IPS DF 6.9 (cell line): ENCODE results near the gene MAPT.
"Not testable (repeated sequence)": the region's sequence is repeated elsewhere in the genome, so short reads cannot be mapped to it uniquely, and the experiment has no call there.

Experiments used
- DNase-seq: peaks from one replicate; pipeline ENCODE4 v3.0.0-alpha.2; 2013; ENCODE audit warnings: low read depth, low spot score
- H3K27ac ChIP-seq: one replicate; pipeline ENCODE4 v1.5.1; 2013; ENCODE audit warnings: low read length, control low read depth
- H3K27me3 ChIP-seq: 2 replicates; pipeline ENCODE4 v1.6.1; 2013; ENCODE audit warnings: mild to moderate bottlenecking, low read length; ENCODE audit not compliant: control insufficient read depth, insufficient read depth
- H3K36me3 ChIP-seq: 2 replicates; pipeline ENCODE4 v1.6.1; 2013; ENCODE audit warnings: low read length; ENCODE audit not compliant: control insufficient read depth, insufficient read depth
- H3K4me1 ChIP-seq: 2 replicates; pipeline ENCODE4 v1.6.1; 2013; ENCODE audit warnings: low read length; ENCODE audit not compliant: control insufficient read depth, insufficient read depth
- H3K4me3 ChIP-seq: 2 replicates; pipeline ENCODE4 v1.5.1; 2013; ENCODE audit warnings: mild to moderate bottlenecking, low read length
- H3K9me3 ChIP-seq: 2 replicates; pipeline ENCODE4 v1.6.1; 2013; ENCODE audit warnings: low read length, inconsistent platforms; ENCODE audit not compliant: control insufficient read depth, insufficient read depth
- WGBS: extraction: QIAGEN DNeasy Blood & Tissue Kit; methylation state at CpG from one replicate; pipeline ENCODE4 v1.1.7; 2013; ENCODE audit warnings: mixed read lengths, missing lambda C conversion rate; ENCODE audit not compliant: insufficient read length, insufficient coverage; 5-methylcytosine and 5-hydroxymethylcytosine counted together

MAPT gene

DNA sequence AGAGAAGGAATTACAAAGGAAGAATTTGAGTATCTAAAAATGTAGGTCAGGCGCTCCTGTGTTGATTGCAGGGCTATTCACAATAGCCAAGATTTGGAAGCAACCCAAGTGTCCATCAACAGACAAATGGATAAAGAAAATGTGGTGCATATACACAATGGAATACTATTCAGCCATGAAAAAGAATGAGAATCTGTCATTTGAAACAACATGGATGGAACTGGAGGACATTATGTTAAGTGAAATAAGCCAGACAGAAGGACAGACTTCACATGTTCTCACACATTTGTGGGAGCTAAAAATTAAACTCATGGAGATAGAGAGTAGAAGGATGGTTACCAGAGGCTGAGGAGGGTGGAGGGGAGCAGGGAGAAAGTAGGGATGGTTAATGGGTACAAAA lies 111.7 kb downstream of the MAPT start:
- DNase-seq, H3K27me3 ChIP-seq, H3K36me3 ChIP-seq, H3K4me1 ChIP-seq, H3K9me3 ChIP-seq, H3K27ac ChIP-seq, H3K4me3 ChIP-seq: not testable (repeated sequence)
- WGBS, result no CpG with 5 or more reads among the region's 1 CpG

DNA sequence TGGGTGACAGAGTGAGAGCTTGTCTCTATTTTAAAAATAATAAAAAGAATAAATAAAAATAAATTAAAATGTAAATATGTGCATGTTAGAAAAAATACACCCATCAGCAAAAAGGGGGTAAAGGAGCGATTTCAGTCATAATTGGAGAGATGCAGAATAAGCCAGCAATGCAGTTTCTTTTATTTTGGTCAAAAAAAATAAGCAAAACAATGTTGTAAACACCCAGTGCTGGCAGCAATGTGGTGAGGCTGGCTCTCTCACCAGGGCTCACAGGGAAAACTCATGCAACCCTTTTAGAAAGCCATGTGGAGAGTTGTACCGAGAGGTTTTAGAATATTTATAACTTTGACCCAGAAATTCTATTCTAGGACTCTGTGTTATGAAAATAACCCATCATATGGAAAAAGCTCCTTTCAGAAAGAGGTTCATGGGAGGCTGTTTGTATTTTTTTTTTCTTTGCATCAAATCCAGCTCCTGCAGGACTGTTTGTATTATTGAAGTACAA lies 113.2 kb downstream of the MAPT start:
- H3K27ac ChIP-seq, result no peak overlapping the region
- H3K4me1 ChIP-seq, result no peaks in the 10 kb centered on the region
- no peaks in the 10 kb centered on the region for H3K27me3 ChIP-seq
- no peaks in the 10 kb centered on the region for H3K9me3 ChIP-seq
- DNase-seq, result no peak
- no peaks in the 10 kb centered on the region for H3K36me3 ChIP-seq
- no peak overlapping the region for H3K4me3 ChIP-seq
- no CpG with 5 or more reads among the region's 2 CpGs for WGBS

DNA sequence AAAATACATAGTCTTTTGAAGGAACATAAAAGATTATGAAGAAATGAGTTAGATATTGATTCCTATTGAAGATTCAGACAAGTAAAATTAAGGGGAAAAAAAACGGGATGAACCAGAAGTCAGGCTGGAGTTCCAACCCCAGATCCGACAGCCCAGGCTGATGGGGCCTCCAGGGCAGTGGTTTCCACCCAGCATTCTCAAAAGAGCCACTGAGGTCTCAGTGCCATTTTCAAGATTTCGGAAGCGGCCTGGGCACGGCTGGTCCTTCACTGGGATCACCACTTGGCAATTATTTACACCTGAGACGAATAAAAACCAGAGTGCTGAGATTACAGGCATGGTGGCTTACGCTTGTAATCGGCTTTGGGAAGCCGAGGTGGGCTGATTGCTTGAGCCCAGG lies 114.2 kb downstream of the MAPT start:
- Histone ChIP-seq H3K27me3 (no peaks in the 10 kb centered on the region), H3K9me3 (no peaks in the 10 kb centered on the region), H3K4me3 (no peak overlapping the region), H3K36me3 (no peaks in the 10 kb centered on the region), H3K4me1 (no peaks in the 10 kb centered on the region), H3K27ac (no peak overlapping the region)
- no peak for DNase-seq
- no CpG with 5 or more reads among the region's 9 CpGs for WGBS

DNA sequence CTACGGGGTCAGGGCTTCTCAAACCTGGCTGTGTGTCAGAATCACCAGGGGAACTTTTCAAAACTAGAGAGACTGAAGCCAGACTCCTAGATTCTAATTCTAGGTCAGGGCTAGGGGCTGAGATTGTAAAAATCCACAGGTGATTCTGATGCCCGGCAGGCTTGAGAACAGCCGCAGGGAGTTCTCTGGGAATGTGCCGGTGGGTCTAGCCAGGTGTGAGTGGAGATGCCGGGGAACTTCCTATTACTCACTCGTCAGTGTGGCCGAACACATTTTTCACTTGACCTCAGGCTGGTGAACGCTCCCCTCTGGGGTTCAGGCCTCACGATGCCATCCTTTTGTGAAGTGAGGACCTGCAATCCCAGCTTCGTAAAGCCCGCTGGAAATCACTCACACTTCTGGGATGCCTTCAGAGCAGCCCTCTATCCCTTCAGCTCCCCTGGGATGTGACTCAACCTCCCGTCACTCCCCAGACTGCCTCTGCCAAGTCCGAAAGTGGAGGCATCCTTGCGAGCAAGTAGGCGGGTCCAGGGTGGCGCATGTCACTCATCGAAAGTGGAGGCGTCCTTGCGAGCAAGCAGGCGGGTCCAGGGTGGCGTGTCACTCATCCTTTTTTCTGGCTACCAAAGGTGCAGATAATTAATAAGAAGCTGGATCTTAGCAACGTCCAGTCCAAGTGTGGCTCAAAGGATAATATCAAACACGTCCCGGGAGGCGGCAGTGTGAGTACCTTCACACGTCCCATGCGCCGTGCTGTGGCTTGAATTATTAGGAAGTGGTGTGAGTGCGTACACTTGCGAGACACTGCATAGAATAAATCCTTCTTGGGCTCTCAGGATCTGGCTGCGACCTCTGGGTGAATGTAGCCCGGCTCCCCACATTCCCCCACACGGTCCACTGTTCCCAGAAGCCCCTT lies 115.6 kb downstream of the MAPT start:
- H3K9me3 ChIP-seq, result no peaks in the 10 kb centered on the region
- H3K4me1 ChIP-seq, result no peaks in the 10 kb centered on the region
- H3K27ac ChIP-seq, result no peak overlapping the region
- no peak for DNase-seq
- no peaks in the 10 kb centered on the region for H3K36me3 ChIP-seq
- no peak overlapping the region for H3K4me3 ChIP-seq
- no CpG with 5 or more reads among the region's 33 CpGs for WGBS
- H3K27me3 ChIP-seq, result no peaks in the 10 kb centered on the region

DNA sequence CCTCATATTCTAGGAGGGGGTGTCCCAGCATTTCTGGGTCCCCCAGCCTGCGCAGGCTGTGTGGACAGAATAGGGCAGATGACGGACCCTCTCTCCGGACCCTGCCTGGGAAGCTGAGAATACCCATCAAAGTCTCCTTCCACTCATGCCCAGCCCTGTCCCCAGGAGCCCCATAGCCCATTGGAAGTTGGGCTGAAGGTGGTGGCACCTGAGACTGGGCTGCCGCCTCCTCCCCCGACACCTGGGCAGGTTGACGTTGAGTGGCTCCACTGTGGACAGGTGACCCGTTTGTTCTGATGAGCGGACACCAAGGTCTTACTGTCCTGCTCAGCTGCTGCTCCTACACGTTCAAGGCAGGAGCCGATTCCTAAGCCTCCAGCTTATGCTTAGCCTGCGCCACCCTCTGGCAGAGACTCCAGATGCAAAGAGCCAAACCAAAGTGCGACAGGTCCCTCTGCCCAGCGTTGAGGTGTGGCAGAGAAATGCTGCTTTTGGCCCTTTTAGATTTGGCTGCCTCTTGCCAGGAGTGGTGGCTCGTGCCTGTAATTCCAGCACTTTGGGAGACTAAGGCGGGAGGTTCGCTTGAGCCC lies 116.3 kb downstream of the MAPT start:
- Histone ChIP-seq H3K27ac (no peak overlapping the region), H3K4me1 (no peaks in the 10 kb centered on the region), H3K36me3 (no peaks in the 10 kb centered on the region), H3K4me3 (no peak overlapping the region), H3K9me3 (no peaks in the 10 kb centered on the region), H3K27me3 (no peaks in the 10 kb centered on the region)
- DNase-seq, result no peak
- no CpG with 5 or more reads among the region's 16 CpGs for WGBS

DNA sequence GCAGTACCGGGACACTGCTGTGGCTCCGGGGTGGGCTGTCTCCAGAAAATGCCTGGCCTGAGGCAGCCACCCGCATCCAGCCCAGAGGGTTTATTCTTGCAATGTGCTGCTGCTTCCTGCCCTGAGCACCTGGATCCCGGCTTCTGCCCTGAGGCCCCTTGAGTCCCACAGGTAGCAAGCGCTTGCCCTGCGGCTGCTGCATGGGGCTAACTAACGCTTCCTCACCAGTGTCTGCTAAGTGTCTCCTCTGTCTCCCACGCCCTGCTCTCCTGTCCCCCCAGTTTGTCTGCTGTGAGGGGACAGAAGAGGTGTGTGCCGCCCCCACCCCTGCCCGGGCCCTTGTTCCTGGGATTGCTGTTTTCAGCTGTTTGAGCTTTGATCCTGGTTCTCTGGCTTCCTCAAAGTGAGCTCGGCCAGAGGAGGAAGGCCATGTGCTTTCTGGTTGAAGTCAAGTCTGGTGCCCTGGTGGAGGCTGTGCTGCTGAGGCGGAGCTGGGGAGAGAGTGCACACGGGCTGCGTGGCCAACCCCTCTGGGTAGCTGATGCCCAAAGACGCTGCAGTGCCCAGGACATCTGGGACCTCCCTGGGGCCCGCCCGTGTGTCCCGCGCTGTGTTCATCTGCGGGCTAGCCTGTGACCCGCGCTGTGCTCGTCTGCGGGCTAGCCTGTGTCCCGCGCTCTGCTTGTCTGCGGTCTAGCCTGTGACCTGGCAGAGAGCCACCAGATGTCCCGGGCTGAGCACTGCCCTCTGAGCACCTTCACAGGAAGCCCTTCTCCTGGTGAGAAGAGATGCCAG lies 117.6 kb downstream of the MAPT start:
- H3K4me1 ChIP-seq, result no peaks in the 10 kb centered on the region
- H3K9me3 ChIP-seq, result no peaks in the 10 kb centered on the region
- H3K27ac ChIP-seq, result no peak overlapping the region
- WGBS, result no CpG with 5 or more reads among the region's 28 CpGs
- no peak overlapping the region for H3K4me3 ChIP-seq
- H3K27me3 ChIP-seq, result no peaks in the 10 kb centered on the region
- DNase-seq, result no peak
- no peaks in the 10 kb centered on the region for H3K36me3 ChIP-seq

DNA sequence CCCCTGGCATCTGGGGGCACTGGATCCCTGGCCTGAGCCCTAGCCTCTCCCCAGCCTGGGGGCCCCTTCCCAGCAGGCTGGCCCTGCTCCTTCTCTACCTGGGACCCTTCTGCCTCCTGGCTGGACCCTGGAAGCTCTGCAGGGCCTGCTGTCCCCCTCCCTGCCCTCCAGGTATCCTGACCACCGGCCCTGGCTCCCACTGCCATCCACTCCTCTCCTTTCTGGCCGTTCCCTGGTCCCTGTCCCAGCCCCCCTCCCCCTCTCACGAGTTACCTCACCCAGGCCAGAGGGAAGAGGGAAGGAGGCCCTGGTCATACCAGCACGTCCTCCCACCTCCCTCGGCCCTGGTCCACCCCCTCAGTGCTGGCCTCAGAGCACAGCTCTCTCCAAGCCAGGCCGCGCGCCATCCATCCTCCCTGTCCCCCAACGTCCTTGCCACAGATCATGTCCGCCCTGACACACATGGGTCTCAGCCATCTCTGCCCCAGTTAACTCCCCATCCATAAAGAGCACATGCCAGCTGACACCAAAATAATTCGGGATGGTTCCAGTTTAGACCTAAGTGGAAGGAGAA lies 118.2 kb downstream of the MAPT start:
- no peak for DNase-seq

DNA sequence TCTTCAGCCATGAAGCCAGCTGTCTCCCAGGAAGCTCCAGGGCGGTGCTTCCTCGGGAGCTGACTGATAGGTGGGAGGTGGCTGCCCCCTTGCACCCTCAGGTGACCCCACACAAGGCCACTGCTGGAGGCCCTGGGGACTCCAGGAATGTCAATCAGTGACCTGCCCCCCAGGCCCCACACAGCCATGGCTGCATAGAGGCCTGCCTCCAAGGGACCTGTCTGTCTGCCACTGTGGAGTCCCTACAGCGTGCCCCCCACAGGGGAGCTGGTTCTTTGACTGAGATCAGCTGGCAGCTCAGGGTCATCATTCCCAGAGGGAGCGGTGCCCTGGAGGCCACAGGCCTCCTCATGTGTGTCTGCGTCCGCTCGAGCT lies 118.8 kb downstream of the MAPT start:
- no peak for DNase-seq
- Histone ChIP-seq H3K9me3 (no peaks in the 10 kb centered on the region), H3K4me3 (no peak overlapping the region), H3K36me3 (no peaks in the 10 kb centered on the region), H3K27me3 (no peaks in the 10 kb centered on the region), H3K27ac (no peak overlapping the region), H3K4me1 (no peaks in the 10 kb centered on the region)
- WGBS, result no CpG with 5 or more reads among the region's 7 CpGs

More for the DNA sequence above, 118.2 kb downstream of the MAPT start:
- Histone ChIP-seq H3K27ac (no peak overlapping the region), H3K9me3 (no peaks in the 10 kb centered on the region), H3K4me3 (no peak overlapping the region), H3K27me3 (no peaks in the 10 kb centered on the region), H3K4me1 (no peaks in the 10 kb centered on the region), H3K36me3 (no peaks in the 10 kb centered on the region)
- no CpG with 5 or more reads among the region's 11 CpGs for WGBS

DNA sequence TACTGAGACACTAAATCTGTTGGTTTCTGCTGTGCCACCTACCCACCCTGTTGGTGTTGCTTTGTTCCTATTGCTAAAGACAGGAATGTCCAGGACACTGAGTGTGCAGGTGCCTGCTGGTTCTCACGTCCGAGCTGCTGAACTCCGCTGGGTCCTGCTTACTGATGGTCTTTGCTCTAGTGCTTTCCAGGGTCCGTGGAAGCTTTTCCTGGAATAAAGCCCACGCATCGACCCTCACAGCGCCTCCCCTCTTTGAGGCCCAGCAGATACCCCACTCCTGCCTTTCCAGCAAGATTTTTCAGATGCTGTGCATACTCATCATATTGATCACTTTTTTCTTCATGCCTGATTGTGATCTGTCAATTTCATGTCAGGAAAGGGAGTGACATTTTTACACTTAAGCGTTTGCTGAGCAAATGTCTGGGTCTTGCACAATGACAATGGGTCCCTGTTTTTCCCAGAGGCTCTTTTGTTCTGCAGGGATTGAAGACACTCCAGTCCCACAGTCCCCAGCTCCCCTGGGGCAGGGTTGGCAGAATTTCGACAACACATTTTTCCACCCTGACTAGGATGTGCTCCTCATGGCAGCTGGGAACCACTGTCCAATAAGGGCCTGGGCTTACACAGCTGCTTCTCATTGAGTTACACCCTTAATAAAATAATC lies 119.3 kb downstream of the MAPT start:
- WGBS, result no CpG with 5 or more reads among the region's 9 CpGs
- Histone ChIP-seq H3K4me1 (no peaks in the 10 kb centered on the region), H3K4me3 (no peak overlapping the region), H3K9me3 (no peaks in the 10 kb centered on the region), H3K27me3 (no peaks in the 10 kb centered on the region), H3K36me3 (no peaks in the 10 kb centered on the region), H3K27ac (no peak overlapping the region)
- DNase-seq, result no peak
